CD14-positive monocyte (primary cell): ENCODE measurements around the gene DNM2. TPM values are rescaled to one million over a fixed set of nuclear protein-coding genes. Genes with fewer than 3 reads are reported as not detected.

Source experiments
- DNase-seq, 3 donors: peaks; one replicate each; pipeline ENCODE4 v3.0.0-alpha.2; 2011 to 2022
- H2AFZ ChIP-seq: 2 replicates; pipeline ENCODE4 v1.6.0; 2012; ENCODE audit warnings: mild to moderate bottlenecking, low read depth, low read length, inconsistent platforms; ENCODE audit not compliant: insufficient read depth, poor library complexity, severe bottlenecking
- H3K27ac ChIP-seq, 2 donors: 1 replicate in 1 of 2; 2 replicates in 1 of 2; pipeline ENCODE4 v1.5.1; 2012 to 2013; ENCODE audit warnings: low read length in 2 of 2, control low read depth in 1 of 2, inconsistent platforms in 1 of 2, low read depth in 1 of 2, mild to moderate bottlenecking in 1 of 2
- H3K27me3 ChIP-seq, 2 donors: one replicate each; pipeline versions ENCODE4 v1.6.0 to v1.6.1; 2011 to 2013; ENCODE audit warnings: low read length in 2 of 2; ENCODE audit not compliant: control insufficient read depth in 2 of 2, insufficient read depth in 2 of 2
- H3K36me3 ChIP-seq, 2 donors: replicated peaks in 1 of 2; 1 replicate in 1 of 2; 2 replicates in 1 of 2; pipeline versions ENCODE4 v1.5.1 to v1.6.1; 2012 to 2013; ENCODE audit warnings: low read length in 2 of 2, control low read depth in 1 of 2, inconsistent platforms in 1 of 2, mild to moderate bottlenecking in 1 of 2; ENCODE audit not compliant: insufficient read depth in 2 of 2, control insufficient read depth in 1 of 2
- H3K4me1 ChIP-seq, 2 donors: 1 replicate in 1 of 2; 2 replicates in 1 of 2; pipeline versions ENCODE4 v1.5.1 to v1.6.1; 2012 to 2013; ENCODE audit warnings: low read length in 2 of 2, control low read depth in 1 of 2, inconsistent platforms in 1 of 2, mild to moderate bottlenecking in 1 of 2, moderate library complexity in 1 of 2; ENCODE audit not compliant: insufficient read depth in 2 of 2, control insufficient read depth in 1 of 2
- H3K4me2 ChIP-seq: replicated peaks from 2 replicates; pipeline ENCODE3; 2012; ENCODE audit warnings: low read length, moderate library complexity, mild to moderate bottlenecking; ENCODE audit not compliant: poor library complexity, severe bottlenecking; ENCODE audit errors: extremely low read depth
- H3K4me3 ChIP-seq, 3 experiments: fragments of 200-600 bp in 1 of 3; sonication (generic) in 1 of 3; replicated peaks in 1 of 3; 1 replicate in 2 of 3; 2 replicates in 1 of 3; pipeline ENCODE4 v1.5.1; 2011 to 2013; ENCODE audit warnings: low read length in 3 of 3, mild to moderate bottlenecking in 3 of 3, control low read depth in 2 of 3, low read depth in 2 of 3, inconsistent platforms in 1 of 3, moderate library complexity in 1 of 3
- H3K79me2 ChIP-seq: 2 replicates; pipeline ENCODE4 v1.6.0; 2012; ENCODE audit warnings: mild to moderate bottlenecking, control low read depth, inconsistent platforms, low read length, moderate library complexity; ENCODE audit not compliant: insufficient read depth
- H3K9ac ChIP-seq: 2 replicates; pipeline ENCODE4 v1.6.0; 2017; ENCODE audit warnings: low read length, mild to moderate bottlenecking; ENCODE audit not compliant: insufficient read depth, poor library complexity, severe bottlenecking
- H3K9me3 ChIP-seq, 2 donors: replicated peaks in 1 of 2; 1 replicate in 1 of 2; 2 replicates in 1 of 2; pipeline versions ENCODE4 v1.5.1 to v1.6.1; 2012 to 2013; ENCODE audit warnings: low read length in 2 of 2, control low read depth in 1 of 2; ENCODE audit not compliant: control insufficient read depth in 1 of 2, insufficient read depth in 1 of 2
- H4K20me1 ChIP-seq: 2 replicates; pipeline ENCODE4 v1.6.0; 2012; ENCODE audit warnings: mild to moderate bottlenecking, low read length, control low read depth, moderate library complexity; ENCODE audit not compliant: insufficient read depth
- H3K27ac Mint-ChIP-seq, 7 donors: one replicate each; pipeline ENCODE4 v1.8.0; 2020; ENCODE audit warnings: mild to moderate bottlenecking in 7 of 7, mixed read lengths in 7 of 7, moderate library complexity in 6 of 7, inconsistent platforms in 2 of 7
- H3K27me3 Mint-ChIP-seq, 3 donors: one replicate each; pipeline ENCODE4 v1.8.0; 2021 to 2022; ENCODE audit warnings: low read depth in 3 of 3, mild to moderate bottlenecking in 3 of 3, mixed read lengths in 3 of 3, moderate library complexity in 3 of 3, inconsistent platforms in 1 of 3
- H3K36me3 Mint-ChIP-seq, 2 donors: one replicate each; pipeline ENCODE4 v1.8.0; 2020; ENCODE audit warnings: mixed read lengths in 2 of 2, inconsistent platforms in 1 of 2, mild to moderate bottlenecking in 1 of 2
- H3K4me1 Mint-ChIP-seq: one replicate; pipeline ENCODE4 v1.8.0; 2020; ENCODE audit warnings: mild to moderate bottlenecking, mixed read lengths
- H3K4me3 Mint-ChIP-seq, 2 donors: one replicate each; pipeline ENCODE4 v1.8.0; 2020; ENCODE audit warnings: mild to moderate bottlenecking in 2 of 2, mixed read lengths in 2 of 2, moderate library complexity in 1 of 2
- H3K9me3 Mint-ChIP-seq, 7 donors: one replicate each; pipeline ENCODE4 v1.8.0; 2020 to 2022; ENCODE audit warnings: mixed read lengths in 7 of 7, mild to moderate bottlenecking in 6 of 7, moderate library complexity in 6 of 7, inconsistent platforms in 2 of 7
- CTCF ChIP-seq: fragments of 200-600 bp; IDR thresholded peaks from one replicate; pipeline ENCODE4 v1.8.0; 2022; ENCODE audit warnings: antibody characterized with exemption, mild to moderate bottlenecking
- WGBS: methylation state at CpG from one replicate; pipeline ENCODE4 v1.1.5; 2013; ENCODE audit warnings: missing lambda C conversion rate; ENCODE audit not compliant: insufficient coverage; 5-methylcytosine and 5-hydroxymethylcytosine counted together
- intact Hi-C, 2 donors: fragments of 100-400 bp; cut with micrococcal nuclease; formaldehyde crosslinking; loops; one replicate each; pipeline versions ENCODE4 v1.15.0 to v1.15.1; 2023
- polyA plus RNA-seq, 3 donors: library from polyadenylated mRNA; depleted of rRNA in 1 of 3; unstranded in 2 of 3; stranded (reverse) in 1 of 3; fragments of 300-500 nt in 2 of 3; fragments of >200 nt in 1 of 3; fragmentation: Illumina TruSeq in 2 of 3; gene quantifications; 1 replicate in 2 of 3; 2 replicates in 1 of 3; pipeline ENCODE4 v1.2.3, GENCODE V29; 2012 to 2021

Gene DNM2
- polyA plus RNA-seq, 3 donors = 53.0 to 186 (median 69.5) TPM

GRCh38 chr19:10805758-10806247 lies 87.9 kb downstream of the DNM2 start:
- no peaks in the 10 kb centered on the region for H3K27me3 Mint-ChIP-seq
- peak overlapping the region; percentile 57 for H3K4me2 ChIP-seq
- H3K36me3 ChIP-seq = peaks cover 31 to 53% of the 10 kb centered on the region in 2 donors
- H3K27ac Mint-ChIP-seq = peak overlapping the region; percentile 86 to 96 (median 93)
- H3K36me3 Mint-ChIP-seq = peaks cover 47 to 74% of the 10 kb centered on the region in 2 donors
- intact Hi-C loops = loop anchor here in 1 of 2 donors (5.0 kb wide), 1 partner anchor 89 kb away; the partner anchor contains the start of gene DNM2
- H3K27ac ChIP-seq = peak overlapping the region; percentile 87 to 89
- no peaks in the 10 kb centered on the region for H4K20me1 ChIP-seq
- H3K4me1 ChIP-seq = peaks cover 57 to 69% of the 10 kb centered on the region in 2 donors
- no peaks in the 10 kb centered on the region for H3K9me3 ChIP-seq
- peak overlapping the region; percentile 34 for H3K9ac ChIP-seq
- WGBS = 17% methylated on average over 5 of the region's 11 CpGs
- peak overlapping the region; percentile 50 for H2AFZ ChIP-seq
- peak overlapping the region; percentile 4 to 64 for H3K4me3 Mint-ChIP-seq
- H3K4me1 Mint-ChIP-seq = peaks cover 58% of the 10 kb centered on the region
- H3K9me3 Mint-ChIP-seq = peaks cover 0 to 3% (median 0%) of the 10 kb centered on the region in 7 donors
- peak overlapping the region in 1 of 3 experiments; percentile 58 for H3K4me3 ChIP-seq
- no peak for TF ChIP-seq CTCF
- H3K79me2 ChIP-seq = peaks cover 20% of the 10 kb centered on the region
- DNase-seq = no peak
- H3K27me3 ChIP-seq = no peaks in the 10 kb centered on the region

DNA sequence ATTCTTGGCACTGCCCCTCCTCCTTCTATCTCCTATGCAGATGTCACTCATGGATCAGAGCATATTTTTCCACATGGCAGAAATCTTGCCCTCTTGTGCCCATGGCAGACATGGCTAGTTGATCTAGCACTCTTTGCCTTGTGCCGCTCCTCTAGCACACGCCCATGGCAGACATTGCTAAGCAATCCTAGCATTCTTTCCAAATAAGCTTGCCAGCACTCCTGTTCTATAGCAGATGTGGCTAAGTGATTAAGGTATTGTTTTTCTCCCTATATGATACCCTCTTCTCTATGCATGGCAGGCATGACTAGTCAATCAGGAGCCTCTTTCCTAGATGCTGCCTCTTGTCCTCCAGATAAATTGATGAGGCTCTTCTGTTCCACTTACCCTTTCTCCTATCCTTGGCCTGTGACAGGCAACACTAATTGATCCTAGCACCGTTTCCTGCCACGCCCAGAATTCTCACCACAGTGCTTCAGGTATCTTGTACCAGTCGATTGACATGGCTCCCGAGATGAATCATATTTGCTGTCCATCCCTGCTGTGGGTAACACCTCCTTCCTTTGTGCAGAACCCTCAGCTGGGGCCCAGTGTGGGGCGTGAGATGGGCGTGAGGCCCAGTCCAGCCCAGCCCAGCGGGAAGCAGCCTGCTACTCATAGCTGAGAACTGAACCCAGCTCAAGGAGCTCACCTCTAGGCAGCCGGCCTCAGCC lies 91.2 kb downstream of the DNM2 start:
- Histone ChIP-seq H4K20me1 (no peaks in the 10 kb centered on the region), H3K9ac (peak overlapping the region; percentile 53), H3K4me3 (peak overlapping the region in 1 of 3 experiments; percentile 49), H3K27ac (peak overlapping the region; percentile 82 to 89), H2AFZ (no peak overlapping the region), H3K4me1 (peaks cover 89 to 99% of the 10 kb centered on the region in 2 donors), H3K36me3 (peaks cover 5 to 20% of the 10 kb centered on the region in 2 donors), H3K79me2 (peaks cover 24% of the 10 kb centered on the region), H3K4me2 (peak overlapping the region; percentile 44), H3K9me3 (no peaks in the 10 kb centered on the region), H3K27me3 (no peaks in the 10 kb centered on the region)
- 13% methylated on average over 4 of the region's 10 CpGs for WGBS
- no peak for TF ChIP-seq CTCF
- Mint-ChIP-seq H3K27me3 (no peaks in the 10 kb centered on the region), H3K4me1 (peaks cover 82% of the 10 kb centered on the region), H3K4me3 (peak overlapping the region; percentile 13 to 49), H3K27ac (peak overlapping the region; percentile 88 to 97 (median 94)), H3K9me3 (peaks cover 0 to 3% (median 0%) of the 10 kb centered on the region in 7 donors), H3K36me3 (peaks cover 30 to 51% of the 10 kb centered on the region in 2 donors)
- DNase-seq = peak; percentile 33 to 46 (median 40)
- intact Hi-C loops = loop anchor here in 1 of 2 donors (5.0 kb wide), 1 partner anchor 92 kb away; the partner anchor contains the start of gene DNM2
